ENCODE results near the gene TAS2R46.
"Not testable (repeated sequence)": the region's sequence is repeated elsewhere in the genome, so short reads cannot be mapped to it uniquely, and the experiment has no call there.

The TAS2R46 gene

GRCh38 chr12:11062194-11062593, at the start of gene TAS2R46:
Gene TAS2R46 (minus strand): TSS chr12:11062294. CDS start chr12:11062294, 0 bp downstream.
- not testable (repeated sequence) for DNase-seq (ENCODE audit: low read depth)

- not testable (repeated sequence) for DNase-seq (ENCODE audit: low read depth)
Observed at GRCh38 chr12:11111213-11111612, 49.1 kb upstream of the TAS2R46 start.

DNA sequence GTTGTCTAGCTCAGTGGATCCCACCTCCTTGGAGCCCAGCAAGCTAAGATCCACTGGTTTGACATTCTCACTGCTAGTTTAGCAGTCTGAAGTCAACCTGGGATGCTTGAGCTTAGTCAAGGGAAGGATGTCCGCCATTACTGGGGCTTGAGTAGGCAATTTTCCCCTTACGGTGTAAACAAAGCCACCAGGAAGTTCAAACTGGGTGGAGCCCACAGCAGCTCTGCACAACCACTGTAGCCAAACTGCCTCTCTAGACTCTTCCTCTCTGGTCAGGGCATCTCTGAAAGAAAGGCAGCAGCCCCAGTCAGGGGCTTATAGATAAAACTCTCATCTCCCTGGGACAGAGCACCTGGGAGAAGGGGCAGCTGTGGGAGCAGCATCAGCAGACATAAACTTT, 46.8 kb upstream of the TAS2R46 start:
- no peak for DNase-seq (ENCODE audit: low read depth)

DNA sequence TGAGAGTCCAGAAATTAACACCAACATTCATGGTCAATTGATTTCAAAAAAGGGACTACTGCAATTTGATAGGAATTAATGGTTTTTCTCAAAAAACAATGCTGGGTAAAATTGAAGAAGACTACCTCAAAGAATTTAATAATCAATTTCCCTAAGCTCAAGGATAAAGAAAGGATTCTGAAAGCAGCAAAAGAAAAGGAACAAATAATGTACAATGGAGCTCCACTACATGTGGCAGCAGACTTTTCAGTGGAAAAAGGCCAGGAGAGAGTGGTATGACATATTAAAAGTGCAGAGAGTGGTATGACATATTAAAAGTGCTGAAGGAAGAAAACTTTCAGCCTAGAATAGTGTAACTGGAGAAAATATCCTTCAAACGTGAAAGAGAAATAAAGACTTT, 45.6 kb upstream of the TAS2R46 start:
- no peak for DNase-seq (ENCODE audit: low read depth)

- no peak for DNase-seq (ENCODE audit: low read depth)
Observed at GRCh38 chr12:11106288-11106687, 44.2 kb upstream of the TAS2R46 start.

DNA sequence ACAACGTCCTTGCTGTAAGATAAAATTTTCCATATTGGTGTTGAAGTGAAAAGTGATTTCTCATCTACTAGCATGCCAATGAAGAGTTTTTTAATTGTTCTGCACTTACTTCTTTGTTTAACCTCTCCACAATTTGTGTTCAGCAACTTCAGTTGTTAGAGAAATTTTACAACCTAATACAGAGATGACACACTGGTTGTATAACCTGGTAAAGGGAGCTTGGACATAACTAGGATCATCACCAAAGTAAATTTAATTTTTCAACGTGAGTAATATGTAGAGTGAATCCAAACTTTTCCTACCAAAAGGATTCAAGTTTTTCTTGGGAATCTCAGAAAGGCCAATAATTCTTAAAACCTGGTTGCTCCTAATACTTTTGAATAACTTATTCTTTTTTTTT, 43.5 kb upstream of the TAS2R46 start:
- no peak for DNase-seq (ENCODE audit: low read depth)

DNA sequence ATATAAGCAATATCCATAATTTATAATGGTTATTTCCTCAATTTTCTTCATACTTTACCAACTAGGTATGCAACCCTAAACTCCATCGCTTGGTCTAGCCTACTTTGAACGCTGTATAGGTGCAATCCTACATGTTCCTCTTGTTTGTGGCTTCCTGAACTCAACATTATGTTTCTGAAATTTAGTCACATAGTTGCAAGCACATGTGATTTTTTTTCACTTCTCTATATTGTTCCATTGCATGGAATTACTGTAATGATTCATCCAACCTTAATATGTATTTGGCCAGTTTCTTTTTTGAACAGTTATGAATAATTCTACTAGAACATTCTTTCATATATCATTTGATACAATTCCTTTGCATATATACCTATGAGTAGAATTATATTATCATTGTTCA, 32.8 kb upstream of the TAS2R46 start:
- not testable (repeated sequence) for DNase-seq (ENCODE audit: low read depth)

DNA sequence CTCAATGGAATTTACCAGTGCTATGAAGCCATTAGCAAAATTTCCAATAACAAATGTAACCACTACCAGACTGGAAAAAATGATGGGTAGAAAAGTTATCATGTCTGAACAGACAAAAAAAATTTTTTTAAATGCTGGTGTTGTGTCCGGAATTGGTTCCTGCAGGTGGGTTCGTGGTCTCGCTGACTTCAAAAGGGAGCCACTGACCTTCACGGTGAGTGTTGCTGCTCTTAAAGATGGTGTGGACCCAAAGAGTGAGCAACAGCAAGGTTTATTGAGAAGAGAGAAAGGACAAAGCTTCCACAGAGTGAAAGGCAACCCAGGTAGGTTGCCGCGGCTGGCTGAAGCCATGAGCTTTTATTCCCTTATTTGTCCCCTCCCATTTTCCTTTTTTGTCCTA, 30.0 kb upstream of the TAS2R46 start, which contains the start of gene TAS2R43:
Gene TAS2R43, minus strand, starts transcription at position 186 of the 400 bp plus-strand sequence. Its CDS starts 84 bp downstream, at position 102.
- no peak for DNase-seq (ENCODE audit: low read depth)

GRCh38 chr12:11089246-11089645, 27.2 kb upstream of the TAS2R46 start:
- no peak for DNase-seq (ENCODE audit: low read depth)

DNA sequence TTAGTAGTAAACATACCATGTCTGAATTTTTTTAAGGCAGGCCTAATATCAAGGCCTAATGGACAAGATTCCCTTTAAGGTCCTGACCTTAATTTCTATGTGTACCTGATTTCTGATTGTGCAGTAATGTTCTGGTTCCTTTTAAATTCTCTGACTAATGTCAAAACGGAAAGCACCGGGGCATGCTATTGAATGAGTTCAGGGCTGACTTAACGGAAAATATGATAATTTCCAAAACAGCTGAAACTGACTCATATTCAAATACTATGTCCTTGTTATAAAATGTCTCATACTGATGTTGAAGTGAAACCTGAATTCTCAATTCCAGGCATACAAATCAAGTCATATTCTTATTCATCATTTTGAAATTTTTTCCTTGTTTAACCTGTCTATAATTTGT, 23.3 kb upstream of the TAS2R46 start:
- DNase-seq (ENCODE audit: low read depth): no peak

- no peak for DNase-seq (ENCODE audit: low read depth)
Observed at GRCh38 chr12:11081987-11082386, 19.9 kb upstream of the TAS2R46 start.

DNA sequence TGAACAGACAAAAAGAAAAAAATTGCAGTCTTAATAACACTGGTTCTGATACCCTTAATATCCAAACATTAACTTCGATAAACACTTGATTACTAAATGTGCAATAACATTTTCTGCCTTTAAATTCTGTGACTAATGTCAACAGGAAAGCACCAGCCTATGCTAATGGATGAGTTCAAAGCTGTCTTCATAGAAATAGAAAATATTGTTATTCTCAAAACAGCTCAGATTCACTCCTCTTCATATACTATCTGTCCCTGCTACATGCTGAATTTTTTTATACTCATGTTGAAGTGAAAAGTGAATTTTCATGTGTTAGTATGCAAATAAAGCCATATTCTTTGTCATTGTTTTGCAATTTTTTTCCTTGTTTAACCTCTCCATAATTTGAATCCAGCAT, 16.2 kb upstream of the TAS2R46 start:
- no peak for DNase-seq (ENCODE audit: low read depth)

DNA sequence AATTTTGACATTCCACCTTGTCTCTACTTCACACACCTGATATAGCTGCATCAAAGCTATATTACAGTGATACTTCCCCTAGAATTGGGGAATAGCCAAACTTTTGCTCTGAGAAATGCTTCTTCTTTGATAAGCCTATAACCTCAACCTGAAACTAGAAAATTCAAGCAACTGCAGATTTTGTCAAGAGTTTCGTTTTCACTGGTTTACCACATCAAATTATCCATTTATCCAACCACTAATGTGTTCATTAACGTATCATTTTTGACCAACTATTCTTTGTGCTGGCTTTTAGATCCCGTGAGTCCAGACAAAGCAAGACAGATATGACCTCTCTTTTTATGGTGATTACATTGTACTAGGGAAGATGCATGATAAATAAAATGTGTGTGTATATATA, 13.5 kb upstream of the TAS2R46 start:
- no peak for DNase-seq (ENCODE audit: low read depth)

DNA sequence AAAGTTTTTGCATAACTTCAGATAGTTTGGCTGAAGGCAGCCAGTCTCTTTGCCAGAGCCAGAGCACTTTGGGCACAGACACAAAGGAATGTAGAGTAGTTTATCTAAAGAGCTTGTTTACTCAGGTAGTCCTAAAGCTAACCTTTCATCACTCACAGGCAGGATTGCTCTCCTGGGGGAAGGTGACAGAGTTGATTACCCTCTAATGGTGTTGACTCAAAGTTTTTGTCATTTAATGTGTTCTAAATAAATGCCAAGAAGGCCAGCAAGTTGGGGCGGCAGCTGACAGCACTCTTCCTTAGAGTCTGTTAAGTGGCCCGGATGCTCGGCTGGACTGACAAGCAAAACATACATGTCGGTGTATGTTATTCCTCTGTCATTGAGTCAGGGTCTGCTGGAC, 9.3 kb upstream of the TAS2R46 start:
- DNase-seq (ENCODE audit: low read depth): no peak

DNA sequence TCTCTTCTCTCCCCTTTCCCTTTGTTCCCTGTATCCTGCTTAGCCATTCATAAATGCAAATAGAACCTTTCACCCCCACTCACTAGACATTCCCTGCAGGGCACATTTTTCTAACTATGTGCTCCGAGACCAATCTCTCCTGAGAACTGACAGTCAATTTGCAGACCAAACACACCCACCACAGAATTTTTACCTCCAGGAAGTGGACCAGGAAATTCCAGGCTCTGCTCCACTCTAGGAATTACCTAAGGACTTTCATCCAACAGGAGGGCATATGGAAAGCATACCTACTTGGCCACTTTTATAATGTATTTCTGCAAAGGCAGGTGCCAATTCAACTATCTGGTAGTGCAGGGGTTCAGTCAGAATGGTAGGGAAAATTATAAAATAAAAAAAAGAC, 8.9 kb upstream of the TAS2R46 start:
- DNase-seq (ENCODE audit: low read depth): no peak

DNA sequence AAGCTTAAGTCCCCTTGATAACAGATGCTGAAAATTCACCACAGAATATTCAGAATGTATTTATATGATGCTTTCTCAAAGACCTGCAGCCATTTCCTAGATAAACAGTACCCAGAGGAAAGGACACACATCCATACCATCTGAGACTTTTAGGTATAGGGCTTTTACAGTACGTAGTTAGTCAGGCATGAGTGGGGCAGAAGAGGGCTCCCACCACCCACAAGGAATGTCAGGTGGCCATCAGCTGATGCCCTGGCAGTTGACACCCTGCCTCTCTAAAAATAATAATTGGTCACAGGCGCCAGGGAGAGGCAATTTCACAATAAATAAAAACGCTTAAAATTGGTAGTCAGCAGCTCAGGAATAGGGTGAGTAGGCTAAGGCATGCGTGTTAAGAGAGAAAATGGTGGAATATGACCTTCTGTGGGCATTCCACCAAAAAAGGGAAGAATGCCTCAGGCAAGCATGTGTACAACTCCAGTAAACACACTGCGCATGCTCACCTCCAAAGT, 7.8 kb upstream of the TAS2R46 start:
- DNase-seq (ENCODE audit: low read depth): no peak

DNA sequence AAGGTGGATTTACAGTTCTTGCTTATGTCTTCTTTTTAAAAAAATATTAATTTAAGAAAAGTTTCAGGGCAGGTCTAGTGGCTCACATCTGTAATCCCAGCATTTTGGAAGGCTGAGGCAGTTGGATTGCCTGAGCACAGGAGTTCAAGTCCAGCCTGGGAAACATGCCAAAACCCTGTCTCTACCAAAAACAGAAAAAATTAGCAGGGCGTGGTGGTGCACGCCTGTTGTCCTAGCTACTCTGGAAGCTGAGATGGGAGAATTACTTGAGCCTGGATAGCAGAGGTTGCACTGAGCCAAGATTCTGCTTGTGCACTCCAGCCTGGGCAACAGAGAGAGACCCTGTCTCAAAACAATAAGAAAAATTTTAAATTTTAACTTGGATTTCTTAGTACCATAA, 5.4 kb upstream of the TAS2R46 start:
- DNase-seq (ENCODE audit: low read depth): no peak

DNA sequence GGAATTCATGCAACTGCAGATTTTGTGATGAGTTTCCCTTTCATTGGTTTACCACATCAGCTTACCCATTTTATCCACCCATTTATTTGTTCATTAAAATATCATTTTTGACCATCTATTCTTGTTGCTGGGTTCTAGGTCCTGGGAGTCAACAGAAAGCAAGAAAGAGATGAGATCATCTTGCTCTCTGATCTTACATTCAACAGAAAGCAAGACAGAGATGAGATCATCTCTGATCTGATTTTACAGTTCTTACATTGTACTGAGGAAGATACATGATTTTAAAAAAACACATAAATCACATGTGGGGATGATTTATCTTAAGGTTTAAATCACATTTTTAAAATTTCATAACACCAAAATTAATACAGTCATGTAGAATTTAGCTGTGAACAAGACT, 2.3 kb downstream of the TAS2R46 start:
- no peak for DNase-seq (ENCODE audit: low read depth)

DNA sequence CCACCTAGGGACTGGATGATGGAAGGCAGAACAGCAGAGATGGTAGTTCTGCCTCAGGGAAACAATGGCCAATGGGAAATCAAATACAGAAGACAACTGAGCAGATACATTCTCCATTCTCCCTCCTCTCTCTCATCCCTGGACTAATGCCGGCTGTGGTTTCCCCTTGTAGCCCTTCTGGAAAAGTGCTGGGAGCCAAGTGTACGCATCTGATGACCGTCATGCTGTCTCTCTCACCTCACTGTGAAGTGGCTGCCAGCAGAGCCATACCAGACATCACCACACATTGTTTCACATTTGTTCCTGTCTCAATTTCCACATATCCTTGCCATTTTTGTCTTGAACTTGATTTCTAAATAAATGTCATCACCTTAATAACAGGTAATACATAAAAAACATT, 3.1 kb downstream of the TAS2R46 start:
- no peak for DNase-seq (ENCODE audit: low read depth)

- DNase-seq (ENCODE audit: low read depth): no peak
Observed at GRCh38 chr12:11055306-11055705, 6.8 kb downstream of the TAS2R46 start.

DNA sequence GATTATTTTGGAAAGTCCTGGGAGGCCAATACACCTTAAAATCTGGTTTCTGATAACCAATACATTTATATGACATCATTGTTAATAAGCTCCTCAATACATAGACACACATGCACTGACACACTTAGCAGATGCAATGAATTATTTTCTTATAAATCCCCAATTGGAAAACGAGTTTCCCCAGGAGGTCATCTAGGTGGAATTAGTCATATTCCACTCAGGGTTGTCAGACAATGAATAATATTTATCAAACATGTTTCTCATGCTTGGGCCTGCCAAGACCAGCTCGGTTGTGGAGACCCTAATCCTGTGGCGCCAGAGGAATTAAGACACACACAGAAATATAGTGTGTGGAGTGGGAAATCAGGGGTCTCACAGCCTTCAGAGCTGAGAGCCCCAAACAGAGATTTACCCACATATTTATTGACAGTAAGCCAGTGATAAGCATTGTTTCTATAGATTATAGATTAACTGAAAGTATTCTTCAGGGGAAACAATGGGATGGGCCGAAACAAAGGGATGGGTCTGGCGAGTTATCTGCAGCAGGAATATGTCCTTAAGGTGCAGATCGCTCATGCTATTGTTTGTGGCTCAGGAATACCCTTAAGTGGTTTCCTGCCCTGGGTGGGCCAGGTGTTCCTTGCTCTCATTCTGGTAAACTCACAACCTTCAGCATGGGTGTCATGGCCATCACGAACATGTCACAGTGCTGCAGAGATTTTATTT, 12.1 kb downstream of the TAS2R46 start:
- DNase-seq (ENCODE audit: low read depth): not testable (repeated sequence)

DNA sequence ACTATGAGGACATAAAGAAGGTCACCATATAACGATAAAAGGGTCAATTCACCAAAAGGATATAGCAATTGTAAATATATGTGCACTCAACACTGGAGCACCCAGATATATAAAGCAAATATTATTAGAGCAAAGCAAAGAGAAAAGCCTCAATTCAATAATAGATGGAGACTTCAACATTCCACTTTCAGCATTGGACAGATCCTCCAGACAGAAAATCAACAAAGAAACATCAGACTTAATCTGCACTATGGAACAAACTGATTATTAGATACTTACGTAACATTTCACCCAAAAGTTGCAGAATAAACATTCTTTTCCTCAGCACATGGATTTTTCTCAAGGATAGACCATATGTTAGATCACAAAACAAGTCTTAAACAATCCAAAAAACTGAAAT, 20.7 kb downstream of the TAS2R46 start:
- DNase-seq (ENCODE audit: low read depth): not testable (repeated sequence)

GRCh38 chr12:11040162-11040561, 21.9 kb downstream of the TAS2R46 start:
- DNase-seq (ENCODE audit: low read depth): no peak

GRCh38 chr12:11039171-11039570, 22.9 kb downstream of the TAS2R46 start:
- DNase-seq (ENCODE audit: low read depth): no peak

Measured in activated T-helper 9 cell treated with anti-CD3 and anti-CD28 coated beads, Interleukin-2, amount 50 U/mL, for 16 hours (primary cell).